ENCODE data around the gene CIB2.

GRCh38 chr15:78098131-78098755 is 33.0 kb downstream of the CIB2 start:
- TF ChIP-seq PATZ1 (CRISPR knock-in tag; IDR thresholded peaks at IDR 0.05; ENCODE audit: borderline replicate concordance): no peak
- no peak for TF ChIP-seq RARB (CRISPR knock-in tag; IDR thresholded peaks at IDR 0.05)
- TF ChIP-seq TSHZ2 (CRISPR knock-in tag; IDR thresholded peaks at IDR 0.05): no peak
- no peak for TF ChIP-seq ZFP30 (CRISPR knock-in tag; IDR thresholded peaks at IDR 0.05)
- no peak for TF ChIP-seq TCF4 (CRISPR knock-in tag; IDR thresholded peaks at IDR 0.05; ENCODE audit: borderline replicate concordance)
- TF ChIP-seq TOX (CRISPR knock-in tag; IDR thresholded peaks at IDR 0.05; ENCODE audit: borderline replicate concordance): no peak
- no peak for TF ChIP-seq CREB5 (CRISPR knock-in tag; IDR thresholded peaks at IDR 0.05; ENCODE audit: low read depth)
- no peak for TF ChIP-seq ARNTL (CRISPR knock-in tag; IDR thresholded peaks at IDR 0.05; ENCODE audit: borderline replicate concordance, low read depth)
- no peak for TF ChIP-seq ZNF565 (CRISPR knock-in tag; conservative IDR thresholded peaks at IDR 0.05; ENCODE audit: low read depth)
- no peak for TF ChIP-seq ZNF70 (CRISPR knock-in tag; IDR thresholded peaks at IDR 0.05)
- no peak for TF ChIP-seq OSR1 (CRISPR knock-in tag; IDR thresholded peaks at IDR 0.05)
- TF ChIP-seq ISL1 (CRISPR knock-in tag; IDR thresholded peaks at IDR 0.05): no peak
